Hepatocyte (in vitro differentiated cells): Measurements from ENCODE around the gene NPIPB2.

Experiments used
- EZH2 ChIP-seq: fragments of 200-600 bp; sonication (generic); IDR thresholded peaks from 2 replicates; pipeline ENCODE4 v1.6.1; 2016; ENCODE audit warnings: antibody characterized with exemption, mild to moderate bottlenecking, borderline replicate concordance
- EZH2phosphoT487 ChIP-seq: fragments of 200-600 bp; sonication (generic); IDR thresholded peaks from one replicate; pipeline ENCODE4 v1.6.1; 2018; ENCODE audit warnings: antibody characterized with exemption, mild to moderate bottlenecking, low read depth, moderate library complexity; ENCODE audit not compliant: unreplicated experiment, severe bottlenecking
- TF ChIP-seq, protein P1 (sequence below): fragments of 200-600 bp; sonication (generic); IDR thresholded peaks from 2 replicates; pipeline ENCODE4 v1.5.1; 2016; ENCODE audit warnings: antibody characterized with exemption, mild to moderate bottlenecking; ENCODE audit not compliant: poor library complexity

DNA sequence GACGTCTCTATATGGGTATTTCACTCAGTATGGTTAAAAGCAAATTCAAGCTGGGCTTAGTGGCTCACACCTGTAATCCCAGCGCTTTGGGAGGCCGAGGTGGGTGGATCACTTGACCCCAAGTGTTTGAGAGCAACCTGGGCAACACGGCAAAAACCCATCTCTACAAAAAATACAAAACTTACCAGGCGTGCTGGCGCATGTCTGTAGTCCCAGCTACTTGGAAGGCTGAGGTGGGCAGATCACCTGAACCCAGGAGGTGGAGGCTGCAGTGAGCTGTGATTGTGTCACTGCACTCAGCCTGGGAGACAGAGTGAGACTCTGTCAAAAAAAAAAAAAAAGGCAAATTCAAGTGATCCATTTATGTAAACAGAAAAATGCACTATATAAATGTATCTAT lies 21.9 kb upstream of the NPIPB2 start:
- TF ChIP-seq EZH2 = no peak
- TF ChIP-seq, protein P1, sequence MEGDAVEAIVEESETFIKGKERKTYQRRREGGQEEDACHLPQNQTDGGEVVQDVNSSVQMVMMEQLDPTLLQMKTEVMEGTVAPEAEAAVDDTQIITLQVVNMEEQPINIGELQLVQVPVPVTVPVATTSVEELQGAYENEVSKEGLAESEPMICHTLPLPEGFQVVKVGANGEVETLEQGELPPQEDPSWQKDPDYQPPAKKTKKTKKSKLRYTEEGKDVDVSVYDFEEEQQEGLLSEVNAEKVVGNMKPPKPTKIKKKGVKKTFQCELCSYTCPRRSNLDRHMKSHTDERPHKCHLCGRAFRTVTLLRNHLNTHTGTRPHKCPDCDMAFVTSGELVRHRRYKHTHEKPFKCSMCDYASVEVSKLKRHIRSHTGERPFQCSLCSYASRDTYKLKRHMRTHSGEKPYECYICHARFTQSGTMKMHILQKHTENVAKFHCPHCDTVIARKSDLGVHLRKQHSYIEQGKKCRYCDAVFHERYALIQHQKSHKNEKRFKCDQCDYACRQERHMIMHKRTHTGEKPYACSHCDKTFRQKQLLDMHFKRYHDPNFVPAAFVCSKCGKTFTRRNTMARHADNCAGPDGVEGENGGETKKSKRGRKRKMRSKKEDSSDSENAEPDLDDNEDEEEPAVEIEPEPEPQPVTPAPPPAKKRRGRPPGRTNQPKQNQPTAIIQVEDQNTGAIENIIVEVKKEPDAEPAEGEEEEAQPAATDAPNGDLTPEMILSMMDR = no peak
- no peak for TF ChIP-seq EZH2phosphoT487
